Measurements from ENCODE around the gene INAFM2.

INAFM2 gene

DNA sequence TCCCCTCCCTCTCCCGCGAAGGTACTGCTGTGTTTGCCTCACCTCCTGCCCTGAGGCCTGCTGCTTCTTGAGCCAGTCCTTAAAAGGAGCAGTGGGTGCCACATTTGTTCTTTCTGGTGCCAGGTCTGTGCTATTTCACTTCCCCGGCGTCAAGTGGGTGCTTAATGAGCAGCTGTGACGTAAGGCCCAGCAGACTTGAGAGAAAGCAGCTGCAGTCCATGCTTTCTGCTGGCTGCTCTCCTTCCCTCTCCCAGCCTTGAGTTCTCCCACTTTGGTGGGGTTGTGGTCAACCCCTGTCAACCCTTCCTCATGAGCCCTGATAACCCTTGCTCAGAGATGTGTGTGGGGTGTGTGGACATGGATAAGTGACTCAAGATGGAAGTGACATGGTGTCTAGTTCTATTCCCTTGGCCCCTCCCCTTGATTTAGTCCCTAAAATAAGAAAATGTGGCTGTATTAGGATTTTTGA lies 6.9 kb downstream of the INAFM2 start:
- DNase-seq (ENCODE audit: extremely low read depth, low read depth), result no peak
- TF ChIP-seq, protein P1, sequence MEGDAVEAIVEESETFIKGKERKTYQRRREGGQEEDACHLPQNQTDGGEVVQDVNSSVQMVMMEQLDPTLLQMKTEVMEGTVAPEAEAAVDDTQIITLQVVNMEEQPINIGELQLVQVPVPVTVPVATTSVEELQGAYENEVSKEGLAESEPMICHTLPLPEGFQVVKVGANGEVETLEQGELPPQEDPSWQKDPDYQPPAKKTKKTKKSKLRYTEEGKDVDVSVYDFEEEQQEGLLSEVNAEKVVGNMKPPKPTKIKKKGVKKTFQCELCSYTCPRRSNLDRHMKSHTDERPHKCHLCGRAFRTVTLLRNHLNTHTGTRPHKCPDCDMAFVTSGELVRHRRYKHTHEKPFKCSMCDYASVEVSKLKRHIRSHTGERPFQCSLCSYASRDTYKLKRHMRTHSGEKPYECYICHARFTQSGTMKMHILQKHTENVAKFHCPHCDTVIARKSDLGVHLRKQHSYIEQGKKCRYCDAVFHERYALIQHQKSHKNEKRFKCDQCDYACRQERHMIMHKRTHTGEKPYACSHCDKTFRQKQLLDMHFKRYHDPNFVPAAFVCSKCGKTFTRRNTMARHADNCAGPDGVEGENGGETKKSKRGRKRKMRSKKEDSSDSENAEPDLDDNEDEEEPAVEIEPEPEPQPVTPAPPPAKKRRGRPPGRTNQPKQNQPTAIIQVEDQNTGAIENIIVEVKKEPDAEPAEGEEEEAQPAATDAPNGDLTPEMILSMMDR (IDR thresholded peaks at IDR 0.05; ENCODE audit: low read depth, low read length), result no peak

DNA sequence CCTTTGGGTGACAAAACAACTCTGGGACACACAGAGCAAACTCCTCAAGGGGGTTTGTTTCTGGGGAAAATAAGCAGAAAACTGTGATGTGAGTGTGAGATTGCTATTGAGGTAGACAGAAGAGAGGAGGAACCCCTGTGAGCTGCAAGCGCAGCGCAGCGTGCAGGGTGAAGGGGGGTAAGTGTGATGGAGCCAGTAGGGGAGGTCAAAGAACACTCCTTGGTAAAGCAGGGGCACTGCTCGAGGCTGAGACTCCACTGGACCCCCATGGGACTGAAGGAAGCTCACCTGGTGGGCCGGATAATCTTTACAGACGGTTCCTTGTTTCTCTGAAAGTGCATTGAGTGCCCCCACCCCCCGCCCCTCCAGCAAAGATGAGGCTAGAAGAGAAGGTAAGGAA lies 7.5 kb downstream of the INAFM2 start:
- no peak for DNase-seq (ENCODE audit: extremely low read depth, low read depth)

DNA sequence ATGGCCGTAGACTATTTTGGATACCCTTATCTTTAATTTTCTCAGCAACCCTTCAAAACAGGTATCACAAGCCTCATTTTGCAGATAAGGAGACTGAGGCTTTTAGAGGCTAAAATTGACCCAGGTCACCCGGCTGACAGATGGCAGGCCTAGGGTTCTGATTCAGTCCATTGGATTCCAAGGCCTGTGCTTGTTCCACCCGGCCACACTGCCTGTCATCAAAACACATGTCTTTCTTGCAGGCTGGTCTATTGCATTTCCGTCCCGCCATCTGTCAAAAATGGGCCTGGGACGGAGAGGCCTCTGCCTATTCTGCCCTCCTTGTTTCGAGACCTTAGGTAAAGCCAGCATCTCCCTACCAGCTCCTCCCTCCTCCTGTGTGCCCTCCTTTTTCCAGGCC lies 8.1 kb downstream of the INAFM2 start:
- TF ChIP-seq, protein P1 (IDR thresholded peaks at IDR 0.05; ENCODE audit: low read depth, low read length), result no peak
- no peak for DNase-seq (ENCODE audit: extremely low read depth, low read depth)

More for the DNA sequence above, 7.5 kb downstream of the INAFM2 start:
- TF ChIP-seq, protein P1 (IDR thresholded peaks at IDR 0.05; ENCODE audit: low read depth, low read length), result no peak

DNA sequence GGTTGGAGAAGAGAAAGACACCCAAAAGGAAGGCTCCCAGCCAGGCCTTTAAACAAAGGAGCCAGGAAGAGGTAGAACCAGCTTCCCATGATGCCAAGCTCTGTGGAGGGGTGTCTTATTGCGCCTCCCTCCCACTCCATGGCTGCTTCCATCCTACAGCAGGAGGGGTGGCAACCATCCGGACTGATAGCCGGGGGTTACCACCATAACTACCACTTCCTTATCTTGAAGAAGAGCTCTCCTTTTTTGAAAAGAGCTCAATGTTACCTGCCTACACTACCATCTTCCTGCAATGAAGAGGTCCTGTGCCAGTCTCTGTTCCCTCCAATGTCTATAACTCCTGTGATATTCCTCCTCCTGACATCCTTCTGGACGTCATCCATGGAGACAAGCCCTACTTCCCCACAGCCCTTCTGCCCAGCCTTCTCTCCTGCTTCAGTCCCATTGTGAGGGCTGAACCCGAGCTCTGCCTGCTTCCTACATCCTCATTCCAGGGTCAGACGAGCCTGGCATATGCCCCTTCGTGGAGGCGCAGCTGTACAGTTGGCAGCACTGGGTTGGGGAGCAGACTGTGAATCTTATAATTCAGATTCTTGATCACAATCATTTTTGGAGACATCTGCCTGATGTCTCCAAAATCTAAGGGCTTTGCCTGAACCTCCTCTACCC lies 8.8 kb downstream of the INAFM2 start:
- DNase-seq (ENCODE audit: extremely low read depth, low read depth), result no peak
- TF ChIP-seq, protein P1 (IDR thresholded peaks at IDR 0.05; ENCODE audit: low read depth, low read length), result no peak

DNA sequence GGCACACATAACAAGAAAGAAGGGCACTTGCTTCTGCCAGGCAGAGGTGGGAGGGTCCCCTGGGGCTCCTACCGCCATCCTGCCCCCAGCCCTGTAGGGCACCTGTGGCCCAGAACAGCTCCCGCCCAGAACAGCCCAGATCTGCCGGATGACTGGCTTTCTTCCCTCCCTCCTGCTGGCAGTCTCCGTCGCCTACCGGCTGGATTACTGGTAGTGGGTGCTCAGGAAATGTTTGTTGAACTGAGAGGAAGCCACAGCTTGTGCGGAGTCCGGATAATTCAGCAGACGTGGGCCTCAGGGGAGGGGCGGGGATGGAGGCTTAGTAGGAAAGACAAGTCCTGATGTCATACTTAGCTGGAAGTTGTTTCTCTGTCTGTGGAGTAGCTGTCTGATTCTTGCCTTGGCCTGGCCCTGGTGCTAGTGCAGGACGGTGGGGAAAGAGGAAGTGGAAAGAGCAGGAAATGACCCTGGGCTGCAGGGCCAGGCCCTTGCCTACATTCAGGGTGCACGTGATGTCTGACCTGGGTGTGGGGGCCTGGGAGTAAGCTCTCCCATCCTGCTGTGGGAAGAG lies 10.5 kb downstream of the INAFM2 start:
- DNase-seq (ENCODE audit: extremely low read depth, low read depth), result no peak
- TF ChIP-seq, protein P1 (IDR thresholded peaks at IDR 0.05; ENCODE audit: low read depth, low read length), result no peak

DNA sequence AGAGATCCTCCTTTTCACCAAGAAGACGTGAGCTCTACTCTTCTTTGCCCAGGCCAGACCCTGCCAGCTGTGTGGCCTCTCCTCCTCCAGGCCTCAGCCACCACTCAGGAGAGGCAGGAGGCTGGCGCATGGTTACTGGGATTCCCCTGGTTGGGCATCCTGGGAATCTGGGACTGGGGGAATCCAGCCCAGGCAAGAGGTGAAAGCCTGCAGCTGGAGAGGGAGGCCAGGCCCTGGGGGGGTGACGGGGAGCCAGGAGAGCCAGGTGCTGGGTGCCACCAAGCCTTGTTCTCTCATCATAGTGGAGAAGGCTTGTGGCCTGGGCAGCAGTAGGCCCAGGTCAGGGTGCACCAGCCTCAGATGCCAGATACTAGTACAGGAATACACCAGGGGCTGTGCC lies 11.0 kb downstream of the INAFM2 start:
- no peak for DNase-seq (ENCODE audit: extremely low read depth, low read depth)
- TF ChIP-seq, protein P1 (IDR thresholded peaks at IDR 0.05; ENCODE audit: low read depth, low read length), result no peak

DNA sequence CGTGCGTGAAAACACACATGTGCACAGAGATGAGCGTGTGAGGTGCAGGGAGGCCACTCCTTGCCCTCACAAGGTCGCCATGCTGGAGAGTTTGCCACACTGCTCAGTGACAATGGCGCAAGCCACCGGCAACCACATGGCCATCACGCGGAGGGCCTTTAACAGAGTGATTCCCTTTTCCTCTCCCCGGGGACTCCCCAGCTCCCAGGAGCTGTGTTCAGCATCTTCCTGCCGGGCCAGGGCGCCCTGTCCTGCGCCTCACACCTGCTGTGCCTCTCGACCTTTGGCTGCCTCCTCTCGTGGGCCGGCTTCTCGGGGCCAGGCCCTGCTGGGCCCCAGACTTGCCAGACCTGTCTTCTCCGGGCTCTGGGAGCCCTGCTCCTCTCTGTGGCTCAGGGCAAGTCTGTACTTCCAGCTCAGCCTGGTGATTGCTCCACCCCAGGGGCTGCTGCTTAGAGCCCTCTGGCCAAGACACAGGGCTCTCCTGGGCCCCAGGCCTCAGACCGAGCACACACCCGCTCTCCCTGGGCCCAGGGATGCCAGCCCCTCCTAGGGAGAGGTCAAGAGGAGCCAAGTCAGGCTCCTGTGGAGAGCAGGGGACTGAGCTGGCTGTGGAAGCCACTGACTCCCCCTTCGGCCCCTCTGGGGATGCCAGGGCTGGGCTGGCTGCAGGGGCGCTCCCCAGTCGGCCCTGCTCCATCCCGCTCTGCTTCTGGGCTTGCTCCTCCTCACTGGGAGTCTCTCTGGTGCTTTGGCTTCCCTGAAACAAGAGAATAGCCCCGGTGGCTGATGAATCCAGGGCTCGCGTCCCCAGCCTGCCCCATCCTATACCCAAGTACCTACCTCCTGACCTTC lies 11.7 kb downstream of the INAFM2 start:
- DNase-seq (ENCODE audit: extremely low read depth, low read depth), result no peak
- TF ChIP-seq, protein P1 (IDR thresholded peaks at IDR 0.05; ENCODE audit: low read depth, low read length), result no peak

All from AG09319 (cell line).